NCI-H446 (cell line): ENCODE measurements around the gene NHLH2.

Source experiments
- DNase-seq, 2 experiments: peaks; one replicate each; lab custom pipeline; 2025; lab: John Stamatoyannopoulos, UW

NHLH2 gene

GRCh38 chr1:115802416-115802815 is 38.5 kb downstream of the NHLH2 start:
- DNase-seq: no peak

- no peak for DNase-seq
Measured at GRCh38 chr1:115797486-115797885, 43.4 kb downstream of the NHLH2 start.

- no peak for DNase-seq
Measured at GRCh38 chr1:115796897-115797296, 44.0 kb downstream of the NHLH2 start.

GRCh38 chr1:115796036-115796435 is 44.9 kb downstream of the NHLH2 start:
- DNase-seq: no peak

GRCh38 chr1:115794976-115795639 is 45.8 kb downstream of the NHLH2 start:
- no peak for DNase-seq

GRCh38 chr1:115793162-115793561 is 47.8 kb downstream of the NHLH2 start:
- no peak for DNase-seq

- no peak for DNase-seq
Measured at GRCh38 chr1:115791816-115792215, 49.1 kb downstream of the NHLH2 start.

GRCh38 chr1:115790846-115791245 is 50.1 kb downstream of the NHLH2 start:
- DNase-seq: no peak

- DNase-seq: no peak
Measured at GRCh38 chr1:115790356-115790755, 50.6 kb downstream of the NHLH2 start.
